Omental fat pad (tissue), 4 donors: Measurements from ENCODE around the gene PTCH2. TPM values are rescaled to one million over a fixed set of nuclear protein-coding genes. Genes with fewer than 3 reads are reported as not detected.
"Not testable (repeated sequence)": the region's sequence is repeated elsewhere in the genome, so short reads cannot be mapped to it uniquely, and the experiment has no call there.

Source experiments
- ATAC-seq: fragments of 150-250 bp; one replicate; pipeline ENCODE4 v1.9.1; 2016; ENCODE audit warnings: mild to moderate bottlenecking, moderate library complexity; ENCODE audit not compliant: low FRiP score
- DNase-seq: peaks from one replicate; pipeline ENCODE4 v3.0.0-alpha.2; 2019; ENCODE audit warnings: low spot score
- CTCF ChIP-seq, 3 donors: fragments of 450-650 bp; IDR thresholded peaks; one replicate each; pipeline ENCODE4 v1.5.1; 2016 to 2017; ENCODE audit warnings: antibody characterized with exemption in 3 of 3, mild to moderate bottlenecking in 3 of 3, moderate library complexity in 2 of 3
- total RNA-seq, 4 donors: library from RNA; depleted of rRNA; stranded (reverse); fragments of >200 nt; gene quantifications; one replicate each; pipeline ENCODE4 v1.1.0, GENCODE V29; 2016

Gene PTCH2
- total RNA-seq, 4 donors from 2014 or later, result 0.09 to 0.63 (median 0.43) TPM

- ATAC-seq, result no peak
- no peak for TF ChIP-seq CTCF (IDR thresholded peaks at IDR 0.05)
- no peak for DNase-seq
Observed at GRCh38 chr1:44817771-44818495, 25.1 kb downstream of the PTCH2 start.

GRCh38 chr1:44817307-44817706 lies 25.7 kb downstream of the PTCH2 start:
- no peak for ATAC-seq
- no peak for DNase-seq
- no peak for TF ChIP-seq CTCF (IDR thresholded peaks at IDR 0.05)

- DNase-seq, ATAC-seq: not testable (repeated sequence)
Observed at GRCh38 chr1:44815926-44816325, 27.1 kb downstream of the PTCH2 start.

- DNase-seq, result no peak
Observed at GRCh38 chr1:44812822-44813543, 30.1 kb downstream of the PTCH2 start.

GRCh38 chr1:44811234-44811633 lies 31.8 kb downstream of the PTCH2 start:
- DNase-seq, result no peak
- TF ChIP-seq CTCF (IDR thresholded peaks at IDR 0.05), result no peak
- ATAC-seq, result no peak

More at GRCh38 chr1:44812822-44813543, 30.1 kb downstream of the PTCH2 start:
- TF ChIP-seq CTCF (IDR thresholded peaks at IDR 0.05), result no peak
- no peak for ATAC-seq

GRCh38 chr1:44810762-44811105 lies 32.3 kb downstream of the PTCH2 start:
- not testable (repeated sequence) for DNase-seq, ATAC-seq

- no peak for TF ChIP-seq CTCF (IDR thresholded peaks at IDR 0.05)
- ATAC-seq, result no peak
- DNase-seq, result no peak
Observed at GRCh38 chr1:44810101-44810761, 32.8 kb downstream of the PTCH2 start.
